Smooth muscle cell of bladder (primary cell): ENCODE data around the gene PCDH1. TPM values are rescaled to one million over a fixed set of nuclear protein-coding genes. Genes with fewer than 3 reads are reported as not detected.

Source experiments
- total RNA-seq: library from RNA; depleted of rRNA; stranded (reverse); fragments of >200 nt; gene quantifications from 2 replicates; pipeline ENCODE4 v1.2.3, GENCODE V29; 2014

Gene PCDH1
- total RNA-seq: 0.55 and 1.00 TPM in 2 replicates

GRCh38 chr5:141878186-141878710, at the start of gene PCDH1:
TSS of gene PCDH1 (minus strand) at chr5:141878410. CDS start at chr5:141878262, 148 bp downstream.

GRCh38 chr5:141923448-141924313, 45.5 kb upstream of the PCDH1 start, which contains the start of gene DELE1:
TSS of gene DELE1 (plus strand) at chr5:141923871. CDS start at chr5:141923942, 71 bp downstream.

Other genes starting within 250 kb of the PCDH1 start
- gene HDAC3, start 241.6 kb downstream of the PCDH1 start, total RNA-seq: 62.6 and 62.7 TPM in 2 replicates
- gene RELL2, start 241.4 kb downstream of the PCDH1 start, total RNA-seq: 2.1 and 2.8 TPM in 2 replicates
- 15.4 and 19.0 TPM in 2 replicates for gene FCHSD1, start 227.0 kb downstream of the PCDH1 start, total RNA-seq
- 1.7 and 2.6 TPM in 2 replicates for gene ARAP3, start 196.2 kb downstream of the PCDH1 start, total RNA-seq
- gene DELE1, start 45.5 kb upstream of the PCDH1 start, total RNA-seq: 32.4 and 32.7 TPM in 2 replicates
- gene PCDH12, start 79.8 kb upstream of the PCDH1 start, total RNA-seq: 0.14 and 0.37 TPM in 2 replicates
- gene RNF14, start 90.7 kb upstream of the PCDH1 start, total RNA-seq: 45.2 and 52.2 TPM in 2 replicates
- gene GNPDA1, start 134.6 kb upstream of the PCDH1 start, total RNA-seq: 43.2 and 61.6 TPM in 2 replicates
- gene NDFIP1, start 230.4 kb upstream of the PCDH1 start, total RNA-seq: 33.0 and 41.3 TPM in 2 replicates